Neuron (in vitro differentiated cells): ENCODE data around the gene RPTOR.
"Not testable (repeated sequence)": the region's sequence is repeated elsewhere in the genome, so short reads cannot be mapped to it uniquely, and the experiment has no call there.

ENCODE experiments used
- H2AFZ ChIP-seq: one replicate; pipeline ENCODE4 v1.6.1; 2013; ENCODE audit warnings: low read depth, mild to moderate bottlenecking, inconsistent platforms, low read length, moderate library complexity
- H3K27me3 ChIP-seq: one replicate; pipeline ENCODE4 v1.6.1; 2013; ENCODE audit warnings: low read length; ENCODE audit not compliant: insufficient read depth
- H3K36me3 ChIP-seq: one replicate; pipeline ENCODE4 v1.6.1; 2013; ENCODE audit warnings: low read length; ENCODE audit not compliant: insufficient read depth
- H3K4me1 ChIP-seq: one replicate; pipeline ENCODE4 v1.6.1; 2013; ENCODE audit warnings: low read length; ENCODE audit not compliant: insufficient read depth
- H3K4me3 ChIP-seq: 2 replicates; pipeline ENCODE4 v1.5.1; 2013; ENCODE audit warnings: mild to moderate bottlenecking, low read length, moderate library complexity
- H3K9me3 ChIP-seq: one replicate; pipeline ENCODE4 v1.6.1; 2013; ENCODE audit warnings: low read length

RPTOR gene

GRCh38 chr17:80804466-80804865 lies 259.8 kb downstream of the RPTOR start:
- no peaks in the 10 kb centered on the region for H3K36me3 ChIP-seq
- H2AFZ ChIP-seq = no peak overlapping the region
- H3K27me3 ChIP-seq = no peaks in the 10 kb centered on the region
- no peak overlapping the region for H3K4me3 ChIP-seq
- peaks cover 4% of the 10 kb centered on the region for H3K9me3 ChIP-seq
- H3K4me1 ChIP-seq = no peaks in the 10 kb centered on the region

DNA sequence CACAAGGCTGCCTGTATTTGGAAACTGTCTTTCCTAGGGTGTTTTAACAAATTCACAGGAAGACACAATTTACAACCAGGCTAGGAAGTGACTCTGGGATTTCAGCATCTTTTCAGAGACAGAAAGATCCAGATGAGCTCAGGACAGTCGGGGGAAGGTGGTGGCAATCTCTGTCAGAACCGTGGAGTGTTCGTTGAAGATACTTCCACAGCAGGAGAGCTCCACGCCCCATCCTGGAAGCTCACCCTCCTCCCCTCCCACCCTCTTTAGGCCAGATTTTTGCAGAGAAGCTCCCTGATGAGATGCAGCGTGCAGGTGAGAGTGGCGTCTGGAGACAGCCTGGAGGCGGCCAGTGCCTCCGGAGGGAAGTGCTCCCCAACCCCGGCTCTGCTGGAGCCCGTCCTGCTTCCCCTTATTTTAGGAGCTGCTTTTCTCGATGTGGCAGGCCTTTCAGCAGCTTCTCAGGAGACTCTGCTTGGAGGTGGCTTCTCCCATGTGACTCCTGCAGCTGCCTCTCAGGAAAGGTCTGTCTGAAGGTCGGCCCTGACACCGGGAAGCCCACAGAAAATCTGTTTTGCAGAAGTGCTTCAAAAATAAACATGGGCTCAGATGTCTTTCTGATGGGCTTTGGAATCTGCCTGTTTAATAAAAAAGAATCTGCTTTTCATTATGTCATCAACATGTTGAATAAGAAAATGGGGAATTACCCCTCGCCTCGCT lies 260.6 kb downstream of the RPTOR start:
- Histone ChIP-seq H3K4me3 (no peak overlapping the region), H3K9me3 (peaks cover 4% of the 10 kb centered on the region)

GRCh38 chr17:80807014-80807413 lies 262.4 kb downstream of the RPTOR start:
- Histone ChIP-seq H3K4me3 (no peak overlapping the region), H3K27me3 (no peaks in the 10 kb centered on the region), H2AFZ (no peak overlapping the region), H3K9me3 (peaks cover 4% of the 10 kb centered on the region), H3K4me1 (no peaks in the 10 kb centered on the region), H3K36me3 (peaks cover 3% of the 10 kb centered on the region)

More for the DNA sequence above, 260.6 kb downstream of the RPTOR start:
- Histone ChIP-seq H2AFZ (no peak overlapping the region), H3K27me3 (no peaks in the 10 kb centered on the region), H3K4me1 (no peaks in the 10 kb centered on the region), H3K36me3 (no peaks in the 10 kb centered on the region)

DNA sequence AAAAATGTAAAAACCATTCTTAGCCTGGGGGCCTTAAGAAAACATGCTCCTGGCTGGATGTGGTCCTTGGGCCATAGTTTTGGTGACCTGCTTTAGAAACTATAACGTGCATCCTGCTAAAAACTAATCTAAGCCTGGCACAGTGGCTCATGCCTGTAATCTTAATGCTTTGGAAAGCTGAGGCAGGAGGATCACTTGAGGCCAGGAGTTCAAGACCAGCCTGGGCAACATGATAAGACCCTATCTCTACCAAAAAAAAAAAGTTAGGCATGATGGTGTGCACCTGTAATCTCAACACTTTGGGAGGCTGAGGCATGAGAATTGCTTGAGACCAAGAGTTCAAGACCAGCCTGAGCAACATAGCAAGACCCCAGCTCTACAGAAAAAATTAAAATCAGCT lies 263.2 kb downstream of the RPTOR start:
- H3K4me3 ChIP-seq = no peak overlapping the region
- no peaks in the 10 kb centered on the region for H3K27me3 ChIP-seq
- peaks cover 4% of the 10 kb centered on the region for H3K9me3 ChIP-seq
- H3K36me3 ChIP-seq = peaks cover 3% of the 10 kb centered on the region
- H2AFZ ChIP-seq = no peak overlapping the region
- no peaks in the 10 kb centered on the region for H3K4me1 ChIP-seq

DNA sequence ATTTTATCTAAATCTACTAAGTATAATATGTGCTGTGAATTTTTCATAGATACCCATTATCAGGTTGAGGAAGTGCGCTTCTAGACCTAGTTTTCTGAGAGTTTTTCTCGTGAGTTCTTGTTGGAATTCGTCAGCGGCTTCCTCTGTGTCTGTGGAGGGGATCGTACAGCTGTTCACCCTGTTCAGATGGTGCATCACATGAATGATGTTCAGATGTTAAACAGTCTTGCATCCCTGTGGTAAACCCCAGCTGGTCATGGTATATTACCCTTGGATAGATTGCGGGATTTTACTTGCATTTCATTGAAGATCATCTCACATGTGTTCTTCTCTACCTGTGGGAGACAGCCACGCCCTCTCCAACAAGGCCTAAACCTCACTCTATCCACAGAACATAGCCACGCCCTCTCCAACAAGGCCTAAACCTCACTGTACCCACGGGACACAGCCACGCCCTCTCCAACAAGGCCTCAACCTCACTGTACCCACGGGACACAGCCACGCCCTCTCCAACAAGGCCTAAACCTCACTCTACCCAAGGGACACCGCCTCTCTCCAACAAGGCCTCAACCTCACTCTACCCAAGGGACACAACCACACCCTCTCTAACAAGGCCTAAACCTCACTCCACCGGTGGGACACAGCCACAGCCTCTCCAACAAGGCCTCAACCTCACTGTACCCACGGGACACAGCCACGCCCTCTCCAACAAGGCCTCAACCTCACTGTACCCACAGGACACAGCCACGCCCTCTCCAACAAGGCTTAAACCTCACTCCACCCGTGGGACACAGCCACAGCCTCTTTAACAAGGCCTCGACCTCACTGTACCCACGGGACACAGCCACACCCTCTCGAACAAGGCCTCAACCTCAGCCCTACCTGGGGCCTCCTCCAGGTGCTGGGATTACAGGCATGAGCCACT lies 266.8 kb downstream of the RPTOR start:
- H2AFZ ChIP-seq = no peak overlapping the region
- H3K9me3 ChIP-seq = peaks cover 4% of the 10 kb centered on the region
- H3K4me1 ChIP-seq = no peaks in the 10 kb centered on the region
- H3K27me3 ChIP-seq = no peaks in the 10 kb centered on the region
- no peak overlapping the region for H3K4me3 ChIP-seq
- H3K36me3 ChIP-seq = peaks cover 3% of the 10 kb centered on the region

DNA sequence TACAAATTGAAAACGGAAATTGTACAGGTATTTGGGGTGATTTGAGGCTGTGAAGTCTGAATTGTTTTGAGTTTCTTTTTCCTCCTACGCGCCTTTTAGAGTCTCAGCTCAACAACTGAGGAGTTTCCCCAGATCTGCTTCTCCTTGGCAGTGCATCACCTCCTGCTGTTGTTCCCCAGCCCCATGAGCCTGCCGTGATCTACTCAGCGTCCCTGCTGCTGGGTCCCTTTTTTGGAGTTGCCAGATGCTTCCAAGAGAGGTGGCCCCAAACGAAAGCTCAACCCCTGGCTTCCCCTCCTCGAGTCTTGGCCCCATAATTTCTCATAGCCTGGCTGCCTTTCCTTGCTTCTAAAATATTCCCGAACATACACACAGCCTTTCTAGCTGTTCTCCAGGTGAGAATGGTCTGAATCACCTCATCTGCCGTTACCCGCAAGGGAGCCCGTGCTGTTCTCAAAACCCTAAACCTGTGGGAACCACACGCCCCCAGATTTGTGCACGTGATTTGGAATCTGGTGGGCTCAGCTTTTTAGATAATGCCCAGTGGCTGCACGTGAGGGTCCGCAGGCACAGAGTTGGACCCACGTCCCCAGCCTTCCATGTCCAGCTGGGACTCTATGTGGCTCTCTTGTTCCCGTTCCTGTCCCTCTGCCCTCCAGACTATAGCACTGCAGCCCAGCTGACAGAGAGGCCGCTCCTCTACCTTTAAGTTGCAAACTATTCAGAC lies 267.9 kb downstream of the RPTOR start:
- Histone ChIP-seq H3K4me3 (no peak overlapping the region), H3K27me3 (no peaks in the 10 kb centered on the region)

DNA sequence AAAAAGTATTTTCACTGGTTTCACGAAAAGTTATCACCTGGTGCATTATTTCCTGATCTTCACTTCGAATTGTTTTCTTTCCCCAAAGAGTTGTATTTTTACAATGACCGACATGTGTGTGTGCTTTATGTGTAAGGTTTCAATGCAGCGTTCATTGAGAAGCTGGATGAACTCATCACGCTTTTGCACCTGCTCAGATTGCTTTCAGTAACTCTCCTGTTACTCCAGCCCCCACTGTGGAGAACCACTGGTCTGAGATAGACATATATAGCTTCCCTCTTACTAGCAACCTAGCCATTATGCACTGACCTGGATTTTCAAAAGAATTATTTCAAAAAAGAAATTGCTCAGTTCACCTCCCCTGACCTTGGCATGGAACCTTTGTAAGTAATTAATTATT lies 268.7 kb downstream of the RPTOR start:
- H3K4me3 ChIP-seq = no peak overlapping the region
- no peaks in the 10 kb centered on the region for H3K9me3 ChIP-seq
- no peaks in the 10 kb centered on the region for H3K4me1 ChIP-seq
- no peaks in the 10 kb centered on the region for H3K27me3 ChIP-seq
- no peak overlapping the region for H2AFZ ChIP-seq
- peaks cover 3% of the 10 kb centered on the region for H3K36me3 ChIP-seq

More for the DNA sequence above, 267.9 kb downstream of the RPTOR start:
- Histone ChIP-seq H3K36me3 (peaks cover 3% of the 10 kb centered on the region), H3K9me3 (no peaks in the 10 kb centered on the region), H2AFZ (no peak overlapping the region), H3K4me1 (no peaks in the 10 kb centered on the region)

GRCh38 chr17:80814491-80814890 lies 269.9 kb downstream of the RPTOR start:
- H3K9me3 ChIP-seq = no peaks in the 10 kb centered on the region
- peaks cover 3% of the 10 kb centered on the region for H3K36me3 ChIP-seq
- no peaks in the 10 kb centered on the region for H3K4me1 ChIP-seq
- H3K4me3 ChIP-seq = no peak overlapping the region
- no peaks in the 10 kb centered on the region for H3K27me3 ChIP-seq
- no peak overlapping the region for H2AFZ ChIP-seq

DNA sequence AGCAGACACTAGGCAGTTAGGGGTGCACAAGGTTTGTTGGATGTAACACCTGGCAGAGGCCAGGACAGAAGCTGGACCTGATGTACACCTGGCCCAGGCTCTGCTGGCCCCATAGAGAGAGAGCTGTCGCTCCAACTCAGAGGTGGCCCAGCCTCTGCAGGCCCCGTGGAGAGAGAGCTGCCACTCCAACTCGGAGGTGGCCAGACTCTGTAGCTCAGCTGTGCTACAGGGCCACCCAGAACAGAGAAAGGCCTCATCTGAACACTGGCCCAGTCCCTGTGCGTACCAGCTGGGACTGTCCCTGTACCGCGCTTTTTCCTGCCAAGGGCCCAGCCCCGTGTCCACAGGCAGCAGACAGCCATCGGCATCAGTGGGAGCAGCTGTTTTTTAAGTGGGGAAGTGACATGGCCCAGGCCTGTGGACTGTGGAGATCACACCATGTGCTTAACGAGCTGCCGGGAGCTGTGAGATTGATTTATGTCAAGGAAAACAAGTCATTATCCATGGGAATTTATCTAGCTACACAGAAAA lies 270.6 kb downstream of the RPTOR start:
- H3K9me3 ChIP-seq = no peaks in the 10 kb centered on the region
- H3K4me1 ChIP-seq = peaks cover under 1% of the 10 kb centered on the region
- no peak overlapping the region for H3K4me3 ChIP-seq
- no peak overlapping the region for H2AFZ ChIP-seq
- no peaks in the 10 kb centered on the region for H3K27me3 ChIP-seq
- H3K36me3 ChIP-seq = peaks cover 3% of the 10 kb centered on the region

DNA sequence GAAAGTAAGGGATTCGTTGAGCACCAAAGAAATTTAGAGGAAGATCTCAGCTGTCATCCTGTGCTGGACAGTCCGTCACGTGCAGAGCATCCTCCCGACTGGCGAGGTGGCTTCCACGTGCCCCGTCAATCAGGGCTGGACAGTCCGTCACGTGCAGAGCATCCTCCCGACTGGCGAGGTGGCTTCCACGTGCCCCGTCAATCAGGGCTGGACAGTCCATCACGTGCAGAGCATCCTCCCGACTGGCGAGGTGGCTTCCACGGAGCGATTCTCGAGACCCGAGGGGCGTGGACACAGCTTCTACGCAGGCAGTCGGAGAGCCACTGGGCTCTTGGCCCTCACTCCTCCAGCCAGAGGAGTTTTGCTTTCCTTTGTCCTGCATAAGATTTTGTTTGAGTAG lies 271.1 kb downstream of the RPTOR start:
- H2AFZ ChIP-seq, H3K4me1 ChIP-seq, H3K9me3 ChIP-seq, H3K4me3 ChIP-seq, H3K36me3 ChIP-seq, H3K27me3 ChIP-seq: not testable (repeated sequence)

- Histone ChIP-seq H3K36me3 (no peaks in the 10 kb centered on the region), H2AFZ (no peak overlapping the region), H3K27me3 (no peaks in the 10 kb centered on the region), H3K4me3 (no peak overlapping the region), H3K4me1 (peaks cover 2% of the 10 kb centered on the region), H3K9me3 (no peaks in the 10 kb centered on the region)
Observed at GRCh38 chr17:80816241-80817103, 271.8 kb downstream of the RPTOR start.

GRCh38 chr17:80817321-80817845 lies 272.7 kb downstream of the RPTOR start:
- Histone ChIP-seq H2AFZ (no peak overlapping the region), H3K9me3 (no peaks in the 10 kb centered on the region), H3K27me3 (no peaks in the 10 kb centered on the region), H3K4me1 (peaks cover 2% of the 10 kb centered on the region), H3K36me3 (no peaks in the 10 kb centered on the region), H3K4me3 (no peak overlapping the region)
